Kidney tubule cell (primary cell): ENCODE measurements around the gene DMPK.
"Not testable (repeated sequence)": the region's sequence is repeated elsewhere in the genome, so short reads cannot be mapped to it uniquely, and the experiment has no call there.

Experiments
- DNase-seq: peaks from one replicate; pipeline ENCODE4 v3.0.0-alpha.2; 2018; ENCODE audit warnings: low spot score

DMPK gene

DNA sequence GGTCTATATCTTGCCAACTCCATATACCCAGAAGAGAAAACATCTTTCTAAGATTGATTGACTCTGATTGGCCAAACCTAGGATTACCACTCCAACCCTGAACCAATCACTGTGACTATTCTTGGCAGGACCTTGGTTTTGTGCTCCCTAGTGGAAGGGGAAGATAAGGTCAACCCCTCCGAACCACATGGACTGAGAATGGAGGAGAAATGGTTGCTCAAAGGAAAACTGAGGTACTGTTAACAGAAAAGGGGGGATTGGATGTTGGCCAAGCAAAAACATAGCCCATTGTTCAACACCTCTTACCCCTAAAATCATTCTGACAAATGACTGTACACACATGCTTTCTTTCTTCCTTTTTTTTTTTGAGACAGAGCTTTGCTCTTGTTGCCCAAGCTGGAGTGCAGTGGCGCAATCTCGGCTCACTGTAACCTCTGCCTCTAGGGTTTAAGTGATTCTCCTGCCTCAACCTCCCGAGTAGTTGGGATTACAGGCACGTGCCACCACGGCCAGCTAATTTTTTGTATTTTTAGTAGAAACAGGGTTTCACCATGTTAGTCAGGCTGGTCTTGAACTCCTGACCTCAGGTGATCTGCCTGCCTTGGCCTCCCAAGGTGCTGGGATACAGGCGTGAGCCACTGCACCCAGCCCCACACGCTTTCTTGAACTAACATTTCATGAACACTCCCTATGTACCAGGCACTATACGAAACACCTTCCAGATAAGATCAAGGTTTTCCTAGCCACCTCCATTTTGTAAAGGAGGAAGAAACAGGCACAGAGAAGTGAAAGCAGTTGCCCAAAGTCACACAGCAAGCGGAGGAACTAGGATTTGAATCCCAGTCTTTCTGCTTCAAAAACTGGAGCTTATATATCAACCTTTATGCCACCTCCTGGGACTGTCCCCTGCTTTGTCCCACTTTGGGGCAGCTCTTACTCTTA, 42.5 kb downstream of the DMPK start:
- no peak for DNase-seq

DNA sequence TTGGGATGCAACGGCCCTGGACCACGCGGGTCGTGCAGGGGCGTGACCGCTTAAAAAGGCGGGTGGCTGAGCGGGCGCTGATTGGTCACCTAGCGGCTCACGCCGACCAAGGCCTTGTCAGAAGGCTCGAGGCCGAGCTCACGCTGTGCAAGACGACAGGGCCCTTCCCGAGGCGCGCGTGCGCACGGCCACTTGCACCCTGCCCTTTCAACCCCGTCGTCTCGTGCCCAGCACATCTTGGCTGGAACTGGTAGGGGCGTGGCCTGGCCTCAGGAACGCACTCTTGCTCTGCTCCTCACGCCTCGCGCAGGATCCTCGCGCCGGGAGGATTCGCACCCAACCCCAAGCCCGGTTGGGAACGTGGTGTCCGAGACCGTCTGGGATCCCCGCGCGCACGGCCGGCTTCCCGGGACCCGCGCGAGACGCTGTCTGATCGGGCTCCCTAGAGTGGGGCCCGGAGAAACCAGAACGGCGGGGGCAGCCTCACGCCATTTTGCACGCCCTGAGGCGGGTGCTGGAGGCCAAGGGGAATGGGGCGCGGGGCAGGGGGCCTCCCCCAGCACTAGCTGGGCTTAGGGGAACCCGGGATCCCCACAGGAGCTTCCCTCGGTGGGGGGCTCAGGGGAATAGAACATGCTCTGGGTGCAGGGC, 49.0 kb downstream of the DMPK start, which contains the start of gene MEIOSIN:
TSS of gene MEIOSIN (plus strand) at position 280 of the 651 bp plus-strand sequence. CDS start 1,938 bp downstream, outside the sequence.
- DNase-seq, result no peak

DNA sequence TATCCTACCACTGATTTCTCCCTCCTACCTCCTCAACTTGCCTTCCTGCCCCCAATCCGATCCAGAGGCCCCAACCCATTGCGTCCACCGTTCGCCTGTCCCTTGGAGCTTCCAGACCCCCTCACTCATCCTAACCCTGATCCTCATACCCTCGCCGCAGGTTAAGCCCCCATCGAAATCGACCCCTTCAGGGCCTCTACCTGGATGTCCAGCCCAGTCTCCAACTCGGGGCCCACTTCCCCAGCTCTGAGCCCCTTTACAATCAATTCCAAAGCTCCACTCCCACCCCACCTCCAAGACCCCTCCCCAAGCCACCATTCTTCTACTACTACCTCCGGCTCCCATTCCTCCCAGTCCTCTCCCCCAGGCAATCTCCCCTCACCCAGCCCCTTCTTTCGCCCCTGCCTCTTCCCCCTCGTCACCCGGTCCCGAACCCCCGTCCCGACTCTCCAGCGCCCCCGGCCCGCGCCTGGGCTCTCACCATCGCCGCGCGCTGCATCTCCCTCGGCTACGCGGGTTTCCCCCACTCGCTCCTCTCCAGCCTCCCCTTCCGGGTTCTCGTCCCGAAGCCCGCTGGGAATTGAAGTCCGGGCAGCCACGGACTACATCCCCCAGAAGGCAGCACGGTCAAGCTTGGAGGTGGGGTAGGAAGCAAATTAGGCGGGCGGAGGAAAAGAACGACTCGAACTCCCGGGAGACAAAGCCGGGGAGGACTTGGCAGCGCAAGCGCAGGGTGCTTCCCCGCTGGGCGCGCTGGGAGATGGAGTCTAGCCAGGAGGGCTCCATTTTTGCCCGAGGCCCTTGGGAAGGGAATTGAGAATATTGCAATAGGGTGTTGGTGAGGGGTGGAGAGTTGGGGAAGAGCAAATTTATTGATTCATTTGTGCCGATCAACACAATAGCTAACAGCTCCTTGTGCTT, 51.7 kb downstream of the DMPK start, which contains the start of gene FBXO46:
TSS of gene FBXO46 (minus strand) at position 529 of the 921 bp plus-strand sequence. CDS start 17,401 bp downstream, outside the sequence.
- DNase-seq, result peak; percentile 98

DNA sequence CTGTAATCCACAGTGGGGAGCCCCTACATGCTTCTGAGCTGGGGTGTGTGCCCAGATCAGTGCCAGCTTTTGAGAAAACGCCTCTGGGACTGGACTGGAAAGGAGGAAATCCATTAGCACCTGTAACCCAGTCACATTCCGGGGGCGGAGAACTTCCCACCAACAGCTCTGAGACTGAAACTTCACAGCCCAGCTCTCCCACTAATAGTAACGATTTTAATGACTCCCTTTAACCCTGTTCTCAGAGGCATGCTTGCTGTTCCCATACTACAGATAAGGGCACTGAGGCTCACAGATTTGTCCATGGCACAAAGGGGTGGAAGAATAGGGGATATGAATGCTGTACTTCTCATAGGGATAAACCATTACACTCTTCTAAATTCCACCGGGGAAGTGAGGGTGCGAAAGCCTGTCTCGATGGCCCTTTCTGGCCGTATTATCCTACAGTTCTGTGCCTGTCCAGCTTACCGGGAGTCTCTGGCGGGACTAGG, 52.4 kb downstream of the DMPK start:
- DNase-seq, result peak; percentile 48

DNA sequence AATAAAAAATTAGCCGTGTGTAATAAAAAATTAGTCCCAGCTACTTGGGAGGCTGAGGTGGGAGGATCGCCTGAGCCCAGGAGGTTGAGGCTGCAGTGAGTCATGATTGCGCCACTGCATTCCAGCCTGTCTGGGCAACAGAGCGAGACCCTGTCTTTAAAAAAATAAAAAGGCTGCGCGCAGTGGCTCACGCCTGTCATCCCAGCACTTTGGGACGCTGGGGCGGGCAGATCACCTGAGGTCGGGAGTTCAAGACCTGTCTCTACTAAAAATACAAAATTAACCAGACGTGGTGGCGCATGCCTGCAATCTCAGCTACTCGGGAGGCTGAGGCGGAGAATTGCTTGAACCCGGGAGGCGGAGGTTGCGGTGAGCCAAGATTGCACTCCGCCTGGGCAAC, 53.6 kb downstream of the DMPK start:
- peak; percentile 12 for DNase-seq

DNA sequence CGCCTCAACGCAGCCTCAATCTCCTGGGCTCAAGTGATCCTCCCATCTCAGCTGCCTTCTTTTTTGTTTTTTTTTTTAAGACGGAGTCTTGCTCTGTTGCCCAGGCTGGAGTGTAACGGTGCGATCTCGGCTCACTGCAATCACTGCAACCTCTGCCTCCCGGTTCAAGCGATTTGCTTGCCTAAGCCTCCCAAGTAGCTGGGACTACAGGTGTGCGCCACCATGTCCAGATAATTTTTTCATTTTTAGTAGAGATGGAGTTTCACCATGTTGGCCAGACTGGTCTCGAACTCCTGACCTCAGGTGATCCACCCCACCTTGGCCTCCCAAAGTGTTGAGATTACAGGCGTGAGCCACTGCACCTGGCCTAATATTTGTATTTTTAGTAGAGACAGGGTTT, 62.2 kb downstream of the DMPK start:
- DNase-seq, result not testable (repeated sequence)
